Fibroblast of mammary gland (primary cell): ENCODE measurements around the gene CCT7.

ENCODE experiments used
- DNase-seq: peaks from one replicate; pipeline ENCODE4 v3.0.0-alpha.2; 2010; ENCODE audit warnings: low read depth
- H3K4me3 ChIP-seq: 2 replicates; pipeline ENCODE4 v1.5.1; 2011; ENCODE audit warnings: low read depth, mild to moderate bottlenecking, low read length, moderate library complexity; ENCODE audit not compliant: control insufficient read depth
- CTCF ChIP-seq: conservative IDR thresholded peaks from 2 replicates; pipeline ENCODE4 v1.5.1; 2011; ENCODE audit warnings: low read depth, low read length, inconsistent platforms; ENCODE audit not compliant: control insufficient read depth, insufficient read depth

CCT7 gene

GRCh38 chr2:73203055-73203681 lies 30.9 kb upstream of the CCT7 start:
- no peak for TF ChIP-seq CTCF
- H3K4me3 ChIP-seq, result no peak overlapping the region
- DNase-seq, result no peak

GRCh38 chr2:73205611-73206010 lies 28.5 kb upstream of the CCT7 start:
- no peak for TF ChIP-seq CTCF
- no peak for DNase-seq
- no peak overlapping the region for H3K4me3 ChIP-seq

GRCh38 chr2:73208258-73208657 lies 25.9 kb upstream of the CCT7 start:
- no peak for TF ChIP-seq CTCF
- DNase-seq, result no peak
- H3K4me3 ChIP-seq, result no peak overlapping the region

- TF ChIP-seq CTCF, result no peak
- no peak for DNase-seq
- no peak overlapping the region for H3K4me3 ChIP-seq
Observed at GRCh38 chr2:73210019-73210418, 24.1 kb upstream of the CCT7 start.

GRCh38 chr2:73210696-73211095 lies 23.4 kb upstream of the CCT7 start:
- TF ChIP-seq CTCF, result no peak
- no peak overlapping the region for H3K4me3 ChIP-seq
- no peak for DNase-seq

DNA sequence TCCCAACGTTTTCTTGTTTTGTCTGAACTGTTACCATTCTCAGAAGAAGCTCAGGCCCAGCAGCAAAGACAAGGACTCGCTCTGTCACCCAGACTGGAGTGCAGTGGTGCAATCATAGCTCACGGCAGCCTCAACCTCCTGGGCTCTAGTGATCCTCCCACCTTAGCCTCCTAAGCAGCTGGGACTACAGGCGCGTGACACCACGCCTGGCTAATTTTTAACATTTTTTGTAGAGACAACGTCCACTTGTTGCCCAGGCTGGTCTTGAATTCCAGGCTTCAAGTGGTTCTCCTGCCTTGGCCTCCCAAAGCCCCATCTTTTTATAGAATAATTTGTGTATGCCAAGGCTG lies 22.0 kb upstream of the CCT7 start:
- no peak for TF ChIP-seq CTCF
- no peak overlapping the region for H3K4me3 ChIP-seq
- no peak for DNase-seq

GRCh38 chr2:73212448-73213176 lies 21.5 kb upstream of the CCT7 start:
- DNase-seq, result peak; percentile 80
- H3K4me3 ChIP-seq, result no peak overlapping the region
- peak; percentile 93 for TF ChIP-seq CTCF
